MM.1S (cell line): ENCODE data around the gene SLC23A2.

ENCODE experiments used
- EZH2phosphoT487 ChIP-seq: fragments of 300-600 bp; sonication (generic); IDR thresholded peaks from 2 replicates; pipeline ENCODE4 v1.6.1; 2018; ENCODE audit warnings: antibody characterized with exemption, low read length
- TF ChIP-seq, protein P1 (sequence below): fragments of 300-600 bp; sonication (generic); IDR thresholded peaks from 2 replicates; pipeline ENCODE4 v1.5.1; 2016; ENCODE audit warnings: antibody characterized with exemption, low read length, mixed read lengths

DNA sequence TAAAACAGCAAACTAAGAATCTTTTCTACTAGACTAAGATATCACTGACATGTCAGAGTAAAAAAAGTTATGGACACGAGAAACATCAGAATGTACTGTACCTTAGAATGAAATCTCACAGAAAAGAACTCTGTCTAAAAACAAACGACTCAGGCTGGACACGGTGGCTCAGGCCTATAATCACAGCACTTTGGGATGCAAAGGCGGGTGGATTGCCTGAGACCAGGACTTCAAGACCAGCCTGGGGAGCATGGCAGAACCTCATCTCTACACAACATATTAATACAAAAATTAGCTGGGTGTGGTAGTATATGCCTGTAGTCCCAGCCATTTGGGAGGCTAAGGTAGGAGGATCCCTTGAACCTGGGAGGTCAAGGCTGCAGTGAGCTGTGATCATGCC, 157.0 kb downstream of the SLC23A2 start:
- TF ChIP-seq, protein P1, sequence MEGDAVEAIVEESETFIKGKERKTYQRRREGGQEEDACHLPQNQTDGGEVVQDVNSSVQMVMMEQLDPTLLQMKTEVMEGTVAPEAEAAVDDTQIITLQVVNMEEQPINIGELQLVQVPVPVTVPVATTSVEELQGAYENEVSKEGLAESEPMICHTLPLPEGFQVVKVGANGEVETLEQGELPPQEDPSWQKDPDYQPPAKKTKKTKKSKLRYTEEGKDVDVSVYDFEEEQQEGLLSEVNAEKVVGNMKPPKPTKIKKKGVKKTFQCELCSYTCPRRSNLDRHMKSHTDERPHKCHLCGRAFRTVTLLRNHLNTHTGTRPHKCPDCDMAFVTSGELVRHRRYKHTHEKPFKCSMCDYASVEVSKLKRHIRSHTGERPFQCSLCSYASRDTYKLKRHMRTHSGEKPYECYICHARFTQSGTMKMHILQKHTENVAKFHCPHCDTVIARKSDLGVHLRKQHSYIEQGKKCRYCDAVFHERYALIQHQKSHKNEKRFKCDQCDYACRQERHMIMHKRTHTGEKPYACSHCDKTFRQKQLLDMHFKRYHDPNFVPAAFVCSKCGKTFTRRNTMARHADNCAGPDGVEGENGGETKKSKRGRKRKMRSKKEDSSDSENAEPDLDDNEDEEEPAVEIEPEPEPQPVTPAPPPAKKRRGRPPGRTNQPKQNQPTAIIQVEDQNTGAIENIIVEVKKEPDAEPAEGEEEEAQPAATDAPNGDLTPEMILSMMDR: no peak
- TF ChIP-seq EZH2phosphoT487: no peak
